Brain pericyte (primary cell): ENCODE measurements around the gene FERMT1.
"Not testable (repeated sequence)": the region's sequence is repeated elsewhere in the genome, so short reads cannot be mapped to it uniquely, and the experiment has no call there.

Experiments
- DNase-seq: peaks from one replicate; pipeline ENCODE4 v3.0.0-alpha.2; 2012; ENCODE audit warnings: low read depth, low spot score

FERMT1 gene

GRCh38 chr20:6070829-6071695 lies 51.8 kb downstream of the FERMT1 start:
- DNase-seq = no peak

- DNase-seq = no peak
Observed at GRCh38 chr20:6069669-6070068, 53.2 kb downstream of the FERMT1 start.

- no peak for DNase-seq
Observed at GRCh38 chr20:6067763-6068318, 55.0 kb downstream of the FERMT1 start.

- DNase-seq = no peak
Observed at GRCh38 chr20:6066582-6066981, 56.2 kb downstream of the FERMT1 start.

- DNase-seq = no peak
Observed at GRCh38 chr20:6061544-6061943, 61.3 kb downstream of the FERMT1 start.

GRCh38 chr20:6060213-6060612 lies 62.6 kb downstream of the FERMT1 start:
- DNase-seq = no peak

- no peak for DNase-seq
Observed at GRCh38 chr20:6058684-6059295, 64.0 kb downstream of the FERMT1 start.

- no peak for DNase-seq
Observed at GRCh38 chr20:6057691-6058090, 65.1 kb downstream of the FERMT1 start.

- no peak for DNase-seq
Observed at GRCh38 chr20:6057139-6057538, 65.7 kb downstream of the FERMT1 start.

- no peak for DNase-seq
Observed at GRCh38 chr20:6055981-6056569, 66.8 kb downstream of the FERMT1 start.

- no peak for DNase-seq
Observed at GRCh38 chr20:6055161-6055783, 67.6 kb downstream of the FERMT1 start.

GRCh38 chr20:6054689-6055051 lies 68.2 kb downstream of the FERMT1 start:
- DNase-seq = not testable (repeated sequence)

GRCh38 chr20:6053776-6054688 lies 68.8 kb downstream of the FERMT1 start, which contains the start of gene LRRN4:
LRRN4 (minus strand) TSS chr20:6054060; CDS start chr20:6052799, 1,261 bp downstream.
- no peak for DNase-seq

- DNase-seq = no peak
Observed at GRCh38 chr20:6053064-6053775, 69.6 kb downstream of the FERMT1 start.

- DNase-seq = no peak
Observed at GRCh38 chr20:6051505-6051904, 71.3 kb downstream of the FERMT1 start.

GRCh38 chr20:6048391-6048790 lies 74.4 kb downstream of the FERMT1 start:
- DNase-seq = no peak

- no peak for DNase-seq
Observed at GRCh38 chr20:6046432-6046831, 76.4 kb downstream of the FERMT1 start.

GRCh38 chr20:6045566-6045965 lies 77.3 kb downstream of the FERMT1 start:
- DNase-seq = no peak

- DNase-seq = no peak
Observed at GRCh38 chr20:6044115-6044514, 78.7 kb downstream of the FERMT1 start.

GRCh38 chr20:6041808-6042265 lies 81.0 kb downstream of the FERMT1 start:
- DNase-seq = no peak
